SHP77 (cell line): ENCODE measurements around the gene KEAP1.
A peak's percentile ranks its signal among the peaks of the same experiment; 100 is the strongest.
"Not testable (repeated sequence)": the region's sequence is repeated elsewhere in the genome, so short reads cannot be mapped to it uniquely, and the experiment has no call there.

Source experiments
- DNase-seq, 2 experiments: peaks; one replicate each; lab custom pipeline; 2025; lab: John Stamatoyannopoulos, UW

KEAP1 gene

DNA sequence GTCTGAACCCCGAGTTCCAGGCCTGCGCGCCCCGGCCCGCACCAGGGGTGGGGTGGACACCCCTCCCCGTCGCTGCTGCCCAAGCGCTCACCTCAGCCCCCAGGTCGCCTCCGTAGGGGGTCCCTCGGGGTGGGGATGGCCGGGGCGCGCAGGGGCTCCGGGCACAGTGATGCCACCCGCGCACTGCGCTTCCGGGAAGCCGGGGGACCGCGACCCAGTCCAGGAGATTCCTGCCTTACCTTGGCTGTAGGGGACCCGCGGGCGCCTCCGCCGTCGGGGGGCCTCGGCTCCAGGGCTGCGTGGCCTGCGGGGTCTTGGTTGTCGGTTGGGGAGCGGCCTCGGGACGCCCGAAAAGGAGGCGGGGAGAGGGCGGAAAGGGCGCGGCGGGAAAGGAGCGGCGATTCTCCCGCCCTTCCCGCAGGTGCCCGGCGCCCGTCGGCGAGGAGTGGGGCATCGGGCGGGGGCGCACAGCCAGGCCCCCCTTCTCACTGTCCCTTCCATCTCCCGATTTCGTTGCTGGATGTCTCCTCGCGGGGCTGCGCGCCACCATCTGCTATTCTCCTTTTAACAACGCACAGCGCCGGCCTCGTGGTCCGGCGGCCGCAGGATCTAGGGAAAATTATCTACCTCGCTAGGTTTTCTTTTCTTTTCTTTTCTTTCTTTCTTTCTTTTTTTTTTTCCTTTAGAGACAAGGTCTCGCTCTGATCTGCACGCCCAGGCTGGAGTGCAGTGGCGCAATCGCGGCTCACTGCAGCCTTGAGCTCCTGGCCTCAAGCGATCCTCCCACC is at the start of gene KEAP1:
Gene KEAP1, minus strand, starts transcription at position 355 of the 788 bp plus-strand sequence. CDS start 3,323 bp downstream, outside the sequence.
- peak in 1 of 2 experiments; percentile 45 for DNase-seq

DNA sequence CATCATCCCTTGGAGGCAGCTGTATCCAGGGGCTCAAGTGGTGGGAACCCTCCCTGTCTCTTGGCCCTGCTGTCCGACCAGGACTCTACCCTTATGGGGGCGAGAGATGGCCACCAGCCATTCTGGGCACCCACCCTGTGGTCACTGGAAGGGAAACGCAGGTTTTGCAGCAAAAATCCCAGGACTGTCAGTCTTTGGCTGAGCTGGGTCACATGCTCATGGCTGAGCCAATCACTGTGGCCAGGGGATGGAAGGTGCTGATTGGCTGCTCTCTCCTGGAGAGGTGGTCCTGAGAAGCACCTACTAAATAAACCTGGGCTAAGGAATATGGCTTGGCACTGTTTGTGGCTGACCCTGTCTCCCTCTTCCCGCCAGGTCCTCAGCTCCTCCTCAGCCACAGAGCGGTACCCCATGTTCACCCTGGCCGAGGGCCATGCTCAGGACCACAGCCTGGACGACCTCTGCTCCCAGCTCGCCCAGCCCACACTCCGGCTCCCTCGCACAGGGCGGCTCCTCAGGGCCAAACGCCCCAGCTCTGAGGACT is 49.4 kb upstream of the KEAP1 start:
- no peak for DNase-seq

DNA sequence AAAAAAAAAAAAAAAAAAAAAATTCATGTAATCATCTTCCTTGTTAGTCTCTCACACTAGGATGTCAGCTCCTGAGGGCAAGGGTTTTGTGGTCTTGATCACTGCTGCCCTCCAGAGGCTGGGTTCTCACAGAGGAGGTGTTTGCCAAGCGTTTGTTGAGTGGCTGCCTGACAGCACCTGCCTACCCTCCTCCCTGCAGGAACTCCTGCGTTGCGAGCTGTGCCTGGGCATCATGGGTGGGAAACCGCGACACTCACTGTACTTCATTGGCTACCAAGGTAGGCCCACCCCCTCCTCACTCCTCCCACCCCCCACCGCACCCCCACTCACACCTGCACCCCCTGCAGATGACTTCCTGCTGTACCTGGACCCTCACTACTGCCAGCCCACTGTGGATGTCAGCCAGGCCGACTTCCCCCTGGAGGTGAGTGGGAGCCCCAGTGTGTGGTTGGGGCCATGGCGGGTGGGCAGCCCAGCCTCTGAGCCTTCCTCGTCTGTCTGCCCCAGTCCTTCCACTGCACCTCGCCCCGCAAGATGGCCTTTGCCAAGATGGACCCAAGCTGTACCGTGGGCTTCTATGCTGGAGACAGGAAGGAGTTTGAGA is 48.6 kb upstream of the KEAP1 start:
- DNase-seq, result peak in 1 of 2 experiments; percentile 39

DNA sequence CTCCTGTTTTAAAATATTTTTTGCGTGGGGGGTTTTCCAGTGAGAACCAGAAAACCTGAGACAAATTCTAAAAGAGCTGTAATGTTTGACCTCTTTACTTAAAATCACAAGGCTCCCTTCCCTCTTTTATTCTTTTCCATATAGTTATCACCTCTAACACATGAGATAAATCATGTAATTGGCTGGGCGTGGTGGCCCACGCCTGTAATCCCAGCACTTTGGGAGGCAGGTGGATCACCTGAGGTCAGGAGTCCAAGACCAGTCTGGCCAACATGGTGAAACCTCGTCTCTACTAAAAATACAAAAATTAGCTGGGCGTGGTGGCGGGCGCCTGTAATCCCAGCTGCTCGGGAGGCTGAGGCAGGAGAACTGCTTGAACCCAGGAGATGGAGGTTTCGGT is 47.9 kb upstream of the KEAP1 start:
- DNase-seq, result not testable (repeated sequence)

DNA sequence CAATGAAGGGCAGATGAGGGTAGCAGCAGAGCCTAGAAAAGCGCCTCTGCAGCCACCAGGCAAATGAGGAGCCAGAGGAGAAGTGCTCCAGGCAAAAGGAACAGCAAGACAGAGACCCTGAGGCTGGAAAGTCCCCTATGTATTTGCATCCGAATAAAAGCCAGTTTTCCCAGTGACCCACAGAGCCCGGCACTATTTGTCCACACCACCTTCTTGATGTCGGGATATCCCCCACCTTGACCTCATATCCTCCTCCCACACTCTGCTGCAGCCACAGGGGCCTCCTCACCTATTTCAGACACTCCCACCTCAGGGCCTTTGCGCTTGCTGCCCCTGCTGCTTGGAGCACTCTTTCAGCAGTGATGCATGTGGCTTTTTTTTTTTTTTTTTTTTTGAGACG is 47.2 kb upstream of the KEAP1 start:
- no peak for DNase-seq

DNA sequence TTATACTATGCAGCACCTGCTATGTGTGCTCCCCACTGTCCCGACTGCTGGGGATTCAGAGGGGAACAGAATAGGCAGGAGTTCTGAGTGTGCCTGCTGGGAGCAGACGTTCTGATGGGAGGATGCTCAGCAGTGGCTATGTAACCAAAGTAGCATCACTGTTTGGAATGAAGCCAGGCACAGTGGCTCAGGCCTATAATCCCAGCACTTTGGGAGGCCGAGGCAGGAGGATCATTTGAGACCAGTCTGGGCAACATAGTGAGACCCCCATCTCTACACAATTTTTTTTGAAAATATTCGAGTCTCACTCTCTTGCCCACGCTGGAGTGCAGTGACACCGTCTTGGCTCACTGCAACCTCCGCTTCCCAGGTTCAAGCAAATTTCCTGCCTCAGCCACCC is 46.6 kb upstream of the KEAP1 start:
- no peak for DNase-seq

DNA sequence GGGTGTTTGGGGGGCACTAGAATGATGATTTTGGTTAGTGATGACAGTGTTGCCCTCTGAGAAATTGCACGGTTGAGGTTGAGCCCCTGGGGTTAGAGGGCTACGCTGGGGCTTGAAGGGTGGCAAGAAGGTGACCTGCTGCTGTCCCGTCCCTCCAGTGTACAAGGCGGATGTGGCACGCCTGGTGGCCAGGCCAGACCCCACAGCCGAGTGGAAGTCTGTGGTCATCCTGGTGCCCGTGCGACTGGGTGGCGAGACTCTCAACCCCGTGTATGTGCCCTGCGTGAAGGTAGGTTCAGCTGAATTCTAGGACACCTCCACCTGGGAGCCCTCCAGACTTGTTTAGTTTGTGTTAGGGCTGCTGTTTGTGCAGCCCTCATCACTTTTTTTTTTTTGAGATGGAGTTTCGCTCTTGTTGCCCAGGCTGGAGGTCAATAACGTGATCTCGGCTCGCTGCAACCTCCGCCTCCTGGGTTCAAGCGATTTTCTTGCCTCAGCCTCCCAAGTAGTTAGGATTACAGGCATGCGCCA is 45.7 kb upstream of the KEAP1 start:
- DNase-seq, result no peak

DNA sequence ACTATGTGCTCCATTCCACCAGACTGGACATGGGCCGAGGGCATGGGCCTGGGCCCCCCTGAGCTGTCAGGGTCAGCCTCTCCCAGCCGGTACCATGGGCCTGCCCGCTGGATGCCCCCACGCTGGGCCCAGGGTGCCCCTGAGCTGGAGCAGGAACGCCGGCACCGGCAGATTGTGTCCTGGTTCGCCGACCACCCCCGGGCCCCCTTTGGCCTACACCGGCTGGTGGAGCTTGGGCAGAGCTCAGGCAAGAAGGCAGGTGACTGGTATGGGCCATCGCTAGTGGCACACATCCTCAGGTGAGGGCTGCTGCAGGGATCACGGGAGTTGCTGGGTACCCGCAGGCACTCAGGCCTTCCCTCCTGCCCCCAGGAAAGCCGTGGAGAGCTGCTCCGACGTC is 43.7 kb upstream of the KEAP1 start:
- no peak for DNase-seq

DNA sequence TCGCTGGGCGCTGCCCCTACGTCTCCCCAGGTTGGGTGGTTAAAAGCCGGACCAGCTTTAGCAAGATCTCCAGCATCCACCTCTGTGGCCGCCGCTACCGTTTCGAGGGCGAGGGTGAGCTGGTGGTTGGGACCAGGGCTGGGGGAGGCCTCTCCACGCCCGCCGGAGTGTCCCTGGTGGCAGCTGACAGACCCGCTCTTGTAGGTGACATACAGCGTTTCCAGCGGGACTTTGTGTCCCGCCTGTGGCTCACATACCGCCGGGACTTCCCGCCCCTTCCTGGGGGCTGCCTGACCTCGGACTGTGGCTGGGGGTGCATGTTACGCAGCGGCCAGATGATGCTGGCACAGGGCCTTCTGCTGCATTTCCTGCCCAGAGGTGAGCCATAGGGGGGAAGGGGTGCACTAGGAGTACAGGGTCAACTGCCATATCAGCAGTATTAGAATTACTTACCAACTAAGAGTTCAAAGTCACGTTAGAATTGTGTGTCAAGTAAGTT is 41.6 kb upstream of the KEAP1 start:
- DNase-seq, result no peak

DNA sequence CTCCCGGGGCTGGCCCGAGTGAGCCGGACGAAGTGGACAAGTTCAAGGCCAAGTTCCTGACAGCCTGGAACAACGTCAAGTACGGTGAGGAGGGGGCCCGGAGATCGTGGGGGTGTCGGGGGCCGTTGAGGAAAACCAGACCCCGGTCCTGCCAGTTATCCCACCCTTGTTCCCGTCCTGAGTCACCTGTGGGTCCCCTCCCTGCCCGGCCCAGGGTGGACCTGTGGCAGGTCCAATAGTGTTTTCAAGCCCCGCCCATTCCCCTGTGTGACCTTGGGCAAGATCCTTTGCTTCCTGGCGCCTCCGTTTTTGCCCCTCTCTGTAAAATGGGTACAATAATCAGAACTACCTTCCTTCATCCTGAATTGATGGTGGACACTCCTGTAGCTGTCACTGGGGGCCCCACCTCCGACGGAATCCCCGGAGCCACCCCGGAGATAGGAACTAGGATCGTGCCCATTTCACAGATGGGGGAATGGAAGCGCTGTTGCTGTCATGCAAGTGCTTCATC is 41.1 kb upstream of the KEAP1 start:
- DNase-seq, result no peak

DNA sequence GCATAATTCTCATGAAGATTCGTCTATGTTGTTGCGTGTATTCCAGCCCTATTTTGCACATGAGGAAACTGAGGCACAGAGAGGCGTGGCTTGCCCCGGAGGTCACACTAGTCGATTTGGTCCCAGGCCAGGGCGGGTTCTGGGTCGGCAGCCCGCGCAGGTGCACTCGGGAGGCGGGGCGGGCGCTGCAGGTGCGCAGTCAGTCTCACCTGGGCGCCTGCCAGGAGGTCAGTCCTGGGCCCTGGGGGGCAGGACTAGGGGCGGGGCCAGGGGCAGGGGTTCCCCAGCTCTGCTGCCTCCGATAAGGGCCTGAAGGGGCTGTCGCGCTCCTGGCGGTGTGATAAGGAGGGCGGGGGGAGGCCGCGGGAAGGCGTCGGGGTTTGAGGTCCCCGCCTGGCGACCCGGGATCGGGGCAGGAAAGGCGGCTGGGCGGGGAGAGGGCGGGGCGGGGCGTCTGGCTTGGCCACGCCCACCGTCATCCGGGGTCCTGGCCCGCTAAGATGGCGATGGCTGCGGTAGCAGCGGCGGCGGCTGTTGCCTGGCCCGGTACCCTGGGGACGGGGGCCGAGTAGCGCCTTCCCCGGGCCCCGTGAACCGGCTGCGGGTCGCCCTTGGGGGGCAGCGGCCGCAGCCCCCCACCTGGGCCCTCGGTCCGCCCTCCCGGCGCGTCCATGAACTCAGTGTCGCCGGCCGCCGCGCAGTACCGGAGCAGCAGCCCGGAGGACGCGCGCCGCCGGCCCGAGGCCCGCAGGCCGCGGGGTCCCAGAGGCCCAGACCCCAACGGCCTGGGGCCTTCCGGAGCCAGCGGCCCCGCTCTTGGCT is 40.5 kb upstream of the KEAP1 start, which contains the start of gene ATG4D:
Gene ATG4D, plus strand, starts transcription at position 485 of the 822 bp plus-strand sequence. Its CDS starts 187 bp downstream, at position 672.
- DNase-seq, result peak; percentile 43 to 73

DNA sequence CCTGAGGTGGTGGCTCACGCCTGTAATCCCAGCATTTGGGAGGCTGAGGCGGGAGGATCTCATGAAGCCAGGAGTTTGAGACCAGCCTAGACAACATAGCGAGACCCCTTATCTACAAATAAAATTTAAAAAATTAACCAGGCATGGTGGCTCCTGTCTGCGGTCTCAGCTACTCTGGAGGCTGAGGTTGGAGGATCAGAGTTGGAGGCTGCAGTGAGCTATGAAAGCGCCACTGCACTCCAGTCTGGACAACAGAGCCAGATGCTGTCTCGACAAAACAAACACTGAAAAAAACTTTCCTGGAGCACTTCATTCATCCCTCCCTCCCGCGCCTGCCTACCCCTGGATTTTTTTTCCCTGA is 39.9 kb upstream of the KEAP1 start:
- DNase-seq, result no peak

DNA sequence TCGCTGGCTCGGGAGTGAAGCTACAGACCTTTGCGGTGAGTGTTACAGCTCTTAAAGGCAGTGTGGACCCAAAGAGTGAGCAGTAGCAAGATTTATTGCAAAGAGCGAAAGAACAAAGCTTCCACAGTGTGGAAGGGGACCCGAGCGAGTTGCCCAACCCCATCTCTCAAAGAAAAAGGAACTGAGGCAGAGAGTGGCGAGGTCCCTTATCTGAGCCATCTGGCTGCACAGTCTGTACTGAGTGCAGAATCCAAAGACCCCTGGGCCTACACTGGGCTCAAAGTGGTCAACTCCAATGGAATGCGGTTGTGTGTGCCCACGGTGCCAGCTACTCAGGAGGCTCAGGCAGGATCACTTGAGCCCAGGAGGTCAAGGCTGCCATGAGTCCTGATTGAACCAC is 35.9 kb upstream of the KEAP1 start:
- DNase-seq, result not testable (repeated sequence)

DNA sequence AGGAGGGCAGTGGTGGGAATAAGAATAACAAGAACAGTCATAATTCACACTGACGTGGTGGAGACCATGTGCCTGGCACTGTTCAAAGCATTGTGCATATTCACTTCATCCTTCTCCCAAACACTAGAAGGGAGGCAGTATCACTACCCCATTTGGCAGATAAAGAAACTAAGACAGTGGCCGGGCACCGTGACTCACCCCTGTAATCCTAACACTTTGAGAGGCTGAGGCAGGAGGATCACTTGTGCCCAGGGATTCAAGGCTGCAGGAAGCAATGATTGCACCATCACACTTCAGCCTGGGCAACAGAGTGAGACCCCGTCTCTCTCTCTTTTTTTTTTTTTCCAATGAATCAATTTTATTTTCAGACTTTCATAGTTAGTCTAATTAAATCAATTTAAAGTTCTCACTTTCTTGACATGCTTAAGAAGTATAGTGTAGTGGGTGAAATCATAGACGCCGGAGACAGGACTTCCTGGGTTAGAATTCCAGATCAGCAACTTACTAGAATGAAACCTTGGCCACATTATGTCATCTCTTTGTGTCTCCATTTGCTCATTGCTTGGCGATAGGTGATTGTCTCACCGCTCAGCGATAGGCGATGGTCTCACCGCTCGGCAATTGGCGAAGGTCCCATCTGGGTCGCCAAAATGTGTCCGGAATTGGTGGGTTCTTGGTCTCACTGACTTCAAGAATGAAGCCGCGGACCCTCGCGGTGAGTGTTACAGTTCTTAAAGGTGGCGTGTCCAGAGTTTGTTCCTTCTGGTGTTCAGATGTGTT is 35.2 kb upstream of the KEAP1 start:
- no peak for DNase-seq

DNA sequence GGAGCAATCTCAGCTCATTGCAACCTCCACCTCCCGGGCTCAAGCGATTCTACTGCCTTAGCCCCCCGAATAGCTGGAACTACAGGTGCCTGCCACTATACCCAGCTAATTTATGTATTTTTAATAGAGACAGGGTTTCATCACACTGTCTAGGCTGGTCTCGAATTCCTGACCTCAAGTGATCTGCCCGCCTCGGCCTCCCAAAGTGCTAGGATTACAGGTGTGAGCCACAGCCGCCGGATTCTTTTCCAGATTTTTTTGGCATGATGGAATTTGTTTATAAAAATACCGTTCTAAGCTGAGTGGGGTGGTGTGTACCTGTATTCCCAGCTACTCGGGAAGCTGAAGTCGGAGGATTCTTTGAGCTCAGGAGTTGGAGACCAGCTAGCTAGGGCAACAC is 34.5 kb upstream of the KEAP1 start:
- DNase-seq, result no peak

DNA sequence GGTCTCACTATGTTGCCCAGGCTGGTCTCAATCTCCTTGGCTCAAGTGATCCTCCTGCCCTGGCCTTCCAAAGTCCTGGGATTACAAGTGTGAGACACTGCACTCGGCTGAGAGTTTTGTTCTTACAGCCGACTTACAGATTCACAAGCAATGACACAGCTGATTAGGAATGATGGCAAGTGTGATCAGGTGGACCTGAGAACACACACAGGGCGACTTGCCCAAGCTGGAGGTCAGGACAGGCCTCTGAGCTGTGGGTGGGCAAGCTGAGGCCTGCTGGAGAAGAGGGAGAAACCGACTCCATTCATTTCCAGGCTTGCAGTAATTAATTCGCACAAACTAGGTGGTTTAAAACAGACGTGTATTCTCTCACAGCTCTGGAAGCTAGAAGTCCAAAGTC is 32.5 kb upstream of the KEAP1 start:
- no peak for DNase-seq

DNA sequence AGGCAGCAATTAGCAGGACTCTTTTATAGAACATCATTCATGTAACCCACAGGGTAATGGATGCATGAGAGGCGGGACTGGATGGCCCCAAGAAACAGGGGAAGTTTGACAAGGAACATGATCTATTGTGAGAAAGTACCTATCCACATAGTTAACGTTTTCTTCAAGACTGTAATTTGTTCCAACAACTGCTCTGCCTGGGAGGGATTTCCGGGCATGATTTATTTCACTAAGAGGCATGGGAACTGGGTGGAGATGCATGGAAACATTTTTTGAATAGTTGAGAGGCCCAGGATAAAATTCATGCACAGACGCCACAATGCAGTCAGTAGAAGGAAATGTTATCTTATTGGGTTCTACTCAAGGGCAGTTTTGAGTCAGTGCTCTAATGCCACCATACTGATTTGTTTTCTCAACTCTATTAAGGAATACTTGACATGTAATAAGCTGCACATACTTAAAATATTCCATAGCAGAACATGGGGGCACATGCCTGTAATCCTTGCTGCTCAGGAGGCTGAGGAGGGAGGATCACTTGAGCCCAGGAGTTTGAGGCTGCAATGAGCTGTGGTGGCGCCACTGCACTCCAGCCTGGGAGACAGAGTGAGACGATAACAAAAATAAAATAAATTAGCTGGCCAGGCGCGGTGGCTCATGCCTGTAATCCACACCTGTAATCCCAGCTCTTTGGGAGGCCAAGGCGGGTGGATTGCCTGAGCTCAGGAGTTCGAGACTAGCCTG is 30.7 kb upstream of the KEAP1 start:
- no peak for DNase-seq

DNA sequence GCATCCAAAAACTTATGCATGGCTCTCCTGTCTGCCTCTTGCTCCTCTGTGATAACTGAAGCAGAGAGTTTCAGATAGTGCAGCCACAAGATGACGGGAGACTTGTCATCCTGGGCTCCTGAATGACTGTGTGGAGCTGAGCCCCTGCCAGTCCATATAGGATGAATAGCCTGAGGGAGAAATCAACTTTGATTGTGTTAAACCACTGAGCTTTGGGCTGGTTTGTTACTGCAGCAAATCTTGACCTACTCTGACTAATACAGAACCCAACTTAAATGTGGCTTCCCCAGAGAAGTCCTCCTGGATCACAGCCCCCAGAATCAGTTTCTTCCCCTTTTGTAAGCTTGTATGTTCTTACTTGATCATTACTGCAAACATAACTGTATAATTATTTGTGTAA is 29.3 kb upstream of the KEAP1 start:
- no peak for DNase-seq

DNA sequence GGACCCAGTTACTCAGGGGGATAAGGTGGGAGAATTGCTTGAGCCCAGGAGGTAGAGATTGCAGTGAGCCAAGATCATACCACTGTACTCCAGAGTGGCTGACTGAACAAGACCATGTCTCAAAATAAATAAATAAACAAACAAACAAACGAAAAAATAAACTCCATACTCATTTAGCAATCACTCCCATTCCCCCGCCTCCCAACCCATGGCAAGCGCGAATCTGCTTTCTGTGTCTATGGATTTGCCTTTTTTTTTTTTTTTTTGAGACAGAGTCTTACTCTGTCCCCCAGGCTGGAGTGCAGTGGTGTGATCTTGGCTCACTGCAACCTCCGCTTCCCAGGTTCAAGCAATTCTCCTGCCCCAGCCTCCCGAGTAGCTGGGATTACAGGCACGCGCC is 23.7 kb upstream of the KEAP1 start:
- DNase-seq, result not testable (repeated sequence)

DNA sequence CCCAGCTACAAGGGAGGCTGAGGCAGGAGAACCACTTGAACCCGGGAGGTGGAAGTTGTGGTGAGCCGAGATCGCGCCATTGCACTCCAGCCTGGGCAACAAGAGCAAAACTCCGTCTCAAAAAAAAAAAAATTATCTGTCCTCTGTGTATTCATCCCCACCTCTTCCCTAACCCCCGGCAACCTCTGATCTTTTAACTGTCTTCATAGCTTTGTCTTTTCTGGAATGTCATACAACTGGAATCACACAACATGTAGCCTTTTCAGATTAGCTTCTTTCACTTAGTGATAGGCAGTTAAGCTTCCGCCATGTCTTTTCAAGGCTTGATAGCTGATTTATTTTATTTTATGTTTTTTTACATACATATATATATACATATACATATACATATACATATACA is 22.5 kb upstream of the KEAP1 start:
- no peak for DNase-seq
